Activated naive CD8-positive, alpha-beta T cell treated with anti-CD3 and anti-CD28 coated beads for 36 hours (primary cell): ENCODE results near the gene ARID5A. TPM values are rescaled to one million over a fixed set of nuclear protein-coding genes. Genes with fewer than 3 reads are reported as not detected.

Source experiments
- DNase-seq: peaks from one replicate; pipeline ENCODE4 v3.0.0; 2021
- H3K27ac Mint-ChIP-seq: one replicate; pipeline ENCODE4 v1.8.0; 2022; ENCODE audit warnings: mild to moderate bottlenecking, moderate library complexity, mixed read lengths
- H3K27me3 Mint-ChIP-seq: one replicate; pipeline ENCODE4 v1.8.0; 2022; ENCODE audit warnings: mild to moderate bottlenecking, mixed read lengths
- H3K36me3 Mint-ChIP-seq: one replicate; pipeline ENCODE4 v1.8.0; 2021; ENCODE audit warnings: mild to moderate bottlenecking, mixed read lengths
- H3K4me1 Mint-ChIP-seq: one replicate; pipeline ENCODE4 v1.8.0; 2021; ENCODE audit warnings: mixed read lengths
- H3K4me3 Mint-ChIP-seq: one replicate; pipeline ENCODE4 v1.8.0; 2022; ENCODE audit warnings: mild to moderate bottlenecking, moderate library complexity, mixed read lengths
- H3K9me3 Mint-ChIP-seq: one replicate; pipeline ENCODE4 v1.8.0; 2022; ENCODE audit warnings: mixed read lengths
- total RNA-seq, 2 experiments: library from RNA; stranded (reverse); gene quantifications; one replicate each; pipeline ENCODE4 v1.2.3, GENCODE V29; 2021

The ARID5A gene
- total RNA-seq, 2 experiments from 2014 or later: 59.5 to 61.7 TPM

- peak; percentile 89 for DNase-seq
- peaks cover 42% of the 10 kb centered on the region for H3K36me3 Mint-ChIP-seq
- H3K4me1 Mint-ChIP-seq: peaks cover 36% of the 10 kb centered on the region
- H3K9me3 Mint-ChIP-seq: no peaks in the 10 kb centered on the region
- peak overlapping the region; percentile 96 for H3K4me3 Mint-ChIP-seq
- H3K27ac Mint-ChIP-seq: peak overlapping the region; percentile 93
- H3K27me3 Mint-ChIP-seq: no peaks in the 10 kb centered on the region
Measured at GRCh38 chr2:96538487-96539214, 2.1 kb downstream of the ARID5A start.

GRCh38 chr2:96539215-96539920, 2.8 kb downstream of the ARID5A start:
- Mint-ChIP-seq H3K4me1 (peaks cover 42% of the 10 kb centered on the region), H3K36me3 (peaks cover 49% of the 10 kb centered on the region), H3K9me3 (no peaks in the 10 kb centered on the region)

GRCh38 chr2:96540136-96540535, 3.6 kb downstream of the ARID5A start:
- Mint-ChIP-seq H3K27me3 (no peaks in the 10 kb centered on the region), H3K36me3 (peaks cover 56% of the 10 kb centered on the region), H3K9me3 (no peaks in the 10 kb centered on the region), H3K27ac (peak overlapping the region; percentile 93), H3K4me1 (peaks cover 48% of the 10 kb centered on the region), H3K4me3 (peak overlapping the region; percentile 96)
- no peak for DNase-seq

More at GRCh38 chr2:96539215-96539920, 2.8 kb downstream of the ARID5A start:
- DNase-seq: no peak
- Mint-ChIP-seq H3K4me3 (peak overlapping the region; percentile 96), H3K27me3 (no peaks in the 10 kb centered on the region), H3K27ac (peak overlapping the region; percentile 93)

GRCh38 chr2:96541398-96542152, 5.0 kb downstream of the ARID5A start:
- no peak overlapping the region for H3K27ac Mint-ChIP-seq
- no peaks in the 10 kb centered on the region for H3K27me3 Mint-ChIP-seq
- peaks cover 70% of the 10 kb centered on the region for H3K36me3 Mint-ChIP-seq
- H3K4me3 Mint-ChIP-seq: no peak overlapping the region
- DNase-seq: no peak
- H3K4me1 Mint-ChIP-seq: peaks cover 58% of the 10 kb centered on the region
- H3K9me3 Mint-ChIP-seq: no peaks in the 10 kb centered on the region

- H3K4me3 Mint-ChIP-seq: no peak overlapping the region
- DNase-seq: no peak
- H3K9me3 Mint-ChIP-seq: no peaks in the 10 kb centered on the region
- no peaks in the 10 kb centered on the region for H3K27me3 Mint-ChIP-seq
- no peak overlapping the region for H3K27ac Mint-ChIP-seq
- peaks cover 63% of the 10 kb centered on the region for H3K4me1 Mint-ChIP-seq
- H3K36me3 Mint-ChIP-seq: peaks cover 75% of the 10 kb centered on the region
Measured at GRCh38 chr2:96542357-96542977, 5.9 kb downstream of the ARID5A start.

GRCh38 chr2:96546321-96546720, 9.8 kb downstream of the ARID5A start:
- Mint-ChIP-seq H3K27me3 (no peaks in the 10 kb centered on the region), H3K9me3 (no peaks in the 10 kb centered on the region), H3K4me3 (no peak overlapping the region), H3K4me1 (peaks cover 49% of the 10 kb centered on the region), H3K36me3 (peaks cover 56% of the 10 kb centered on the region), H3K27ac (peak overlapping the region; percentile 70)
- DNase-seq: no peak

GRCh38 chr2:96546797-96547196, 10.2 kb downstream of the ARID5A start:
- Mint-ChIP-seq H3K4me1 (peaks cover 49% of the 10 kb centered on the region), H3K27ac (no peak overlapping the region), H3K36me3 (peaks cover 52% of the 10 kb centered on the region), H3K9me3 (no peaks in the 10 kb centered on the region), H3K27me3 (no peaks in the 10 kb centered on the region), H3K4me3 (no peak overlapping the region)
- no peak for DNase-seq

- Mint-ChIP-seq H3K9me3 (no peaks in the 10 kb centered on the region), H3K4me3 (no peak overlapping the region), H3K27ac (no peak overlapping the region), H3K4me1 (peaks cover 49% of the 10 kb centered on the region), H3K27me3 (no peaks in the 10 kb centered on the region), H3K36me3 (peaks cover 52% of the 10 kb centered on the region)
- DNase-seq: no peak
Measured at GRCh38 chr2:96547203-96547641, 10.7 kb downstream of the ARID5A start.

- Mint-ChIP-seq H3K9me3 (no peaks in the 10 kb centered on the region), H3K4me3 (no peak overlapping the region), H3K36me3 (peaks cover 48% of the 10 kb centered on the region), H3K27me3 (no peaks in the 10 kb centered on the region), H3K4me1 (peaks cover 46% of the 10 kb centered on the region), H3K27ac (peak overlapping the region; percentile 25)
- DNase-seq: no peak
Measured at GRCh38 chr2:96547731-96548171, 11.2 kb downstream of the ARID5A start.

- Mint-ChIP-seq H3K4me1 (peaks cover 40% of the 10 kb centered on the region), H3K27ac (no peak overlapping the region), H3K4me3 (no peak overlapping the region), H3K27me3 (no peaks in the 10 kb centered on the region), H3K36me3 (peaks cover 39% of the 10 kb centered on the region), H3K9me3 (no peaks in the 10 kb centered on the region)
- DNase-seq: no peak
Measured at GRCh38 chr2:96548558-96549465, 12.3 kb downstream of the ARID5A start.

GRCh38 chr2:96549466-96549785, 12.9 kb downstream of the ARID5A start:
- DNase-seq: no peak
- Mint-ChIP-seq H3K4me3 (no peak overlapping the region), H3K4me1 (peaks cover 36% of the 10 kb centered on the region), H3K36me3 (peaks cover 32% of the 10 kb centered on the region), H3K27me3 (no peaks in the 10 kb centered on the region), H3K9me3 (no peaks in the 10 kb centered on the region), H3K27ac (no peak overlapping the region)

- no peak for DNase-seq
- Mint-ChIP-seq H3K27me3 (no peaks in the 10 kb centered on the region), H3K4me3 (no peak overlapping the region), H3K9me3 (no peaks in the 10 kb centered on the region), H3K4me1 (peaks cover 33% of the 10 kb centered on the region), H3K36me3 (peaks cover 26% of the 10 kb centered on the region), H3K27ac (no peak overlapping the region)
Measured at GRCh38 chr2:96549967-96550786, 13.6 kb downstream of the ARID5A start.

- Mint-ChIP-seq H3K4me1 (peaks cover 25% of the 10 kb centered on the region), H3K27me3 (no peaks in the 10 kb centered on the region), H3K4me3 (no peak overlapping the region), H3K9me3 (no peaks in the 10 kb centered on the region), H3K27ac (no peak overlapping the region), H3K36me3 (peaks cover 18% of the 10 kb centered on the region)
- no peak for DNase-seq
Measured at GRCh38 chr2:96550787-96551604, 14.4 kb downstream of the ARID5A start.
